ENCODE data around the gene SEMA3G.

Gene SEMA3G

GRCh38 chr3:52483577-52484381, 38.9 kb upstream of the SEMA3G start:
- H3K9me3 Mint-ChIP-seq, result no peaks in the 10 kb centered on the region
- ATAC-seq (replicated peaks), result no peak
- no peaks in the 10 kb centered on the region for H3K27me3 Mint-ChIP-seq
- H3K4me1 Mint-ChIP-seq, result no peaks in the 10 kb centered on the region
- no peak for DNase-seq
- no peak overlapping the region for H3K4me3 Mint-ChIP-seq
- no peak overlapping the region for H3K27ac Mint-ChIP-seq
- H3K36me3 Mint-ChIP-seq, result peaks cover 47 to 65% of the 10 kb centered on the region in 2 donors

- ATAC-seq (replicated peaks) (peak in 1 of 2 donors; percentile 7), DNase-seq (no peak)
- Mint-ChIP-seq H3K36me3 (peaks cover 41 to 66% of the 10 kb centered on the region in 2 donors), H3K4me3 (no peak overlapping the region), H3K4me1 (no peaks in the 10 kb centered on the region), H3K27me3 (no peaks in the 10 kb centered on the region), H3K27ac (no peak overlapping the region), H3K9me3 (no peaks in the 10 kb centered on the region)
Measured at GRCh38 chr3:52483081-52483480, 38.2 kb upstream of the SEMA3G start.

- Mint-ChIP-seq H3K36me3 (peaks cover 36 to 62% of the 10 kb centered on the region in 2 donors), H3K27ac (no peak overlapping the region), H3K27me3 (no peaks in the 10 kb centered on the region), H3K4me1 (no peaks in the 10 kb centered on the region), H3K4me3 (no peak overlapping the region), H3K9me3 (no peaks in the 10 kb centered on the region)
- DNase-seq, result no peak
- ATAC-seq (replicated peaks), result no peak
Measured at GRCh38 chr3:52481819-52482521, 37.1 kb upstream of the SEMA3G start.

- DNase-seq (no peak), ATAC-seq (replicated peaks) (no peak)
- no peak overlapping the region for H3K4me3 Mint-ChIP-seq
- H3K36me3 Mint-ChIP-seq, result peaks cover 38 to 58% of the 10 kb centered on the region in 2 donors
- peak overlapping the region; percentile 33 for H3K27ac Mint-ChIP-seq
- no peaks in the 10 kb centered on the region for H3K4me1 Mint-ChIP-seq
- no peaks in the 10 kb centered on the region for H3K9me3 Mint-ChIP-seq
- H3K27me3 Mint-ChIP-seq, result no peaks in the 10 kb centered on the region
Measured at GRCh38 chr3:52480768-52481715, 36.1 kb upstream of the SEMA3G start.

- Mint-ChIP-seq H3K36me3 (peaks cover 43 to 60% of the 10 kb centered on the region in 2 donors), H3K4me1 (no peaks in the 10 kb centered on the region), H3K4me3 (no peak overlapping the region), H3K9me3 (no peaks in the 10 kb centered on the region), H3K27me3 (no peaks in the 10 kb centered on the region), H3K27ac (peak overlapping the region; percentile 56)
- no peak for ATAC-seq (replicated peaks)
- no peak for DNase-seq
Measured at GRCh38 chr3:52479877-52480575, 35.1 kb upstream of the SEMA3G start.

- Mint-ChIP-seq H3K27ac (no peak overlapping the region), H3K4me3 (no peak overlapping the region), H3K27me3 (no peaks in the 10 kb centered on the region), H3K9me3 (no peaks in the 10 kb centered on the region), H3K36me3 (peaks cover 45 to 61% of the 10 kb centered on the region in 2 donors), H3K4me1 (no peaks in the 10 kb centered on the region)
- DNase-seq (no peak), ATAC-seq (replicated peaks) (no peak)
Measured at GRCh38 chr3:52479037-52479876, 34.4 kb upstream of the SEMA3G start.

GRCh38 chr3:52477796-52478095, 32.8 kb upstream of the SEMA3G start:
- no peak for ATAC-seq (replicated peaks)
- Mint-ChIP-seq H3K27ac (no peak overlapping the region), H3K9me3 (no peaks in the 10 kb centered on the region), H3K27me3 (no peaks in the 10 kb centered on the region), H3K4me3 (no peak overlapping the region), H3K4me1 (no peaks in the 10 kb centered on the region), H3K36me3 (peaks cover 46 to 68% of the 10 kb centered on the region in 2 donors)
- DNase-seq, result no peak

GRCh38 chr3:52477076-52477795, 32.3 kb upstream of the SEMA3G start:
- Mint-ChIP-seq H3K4me1 (no peaks in the 10 kb centered on the region), H3K4me3 (no peak overlapping the region), H3K27ac (no peak overlapping the region), H3K9me3 (no peaks in the 10 kb centered on the region), H3K36me3 (peaks cover 45 to 67% of the 10 kb centered on the region in 2 donors), H3K27me3 (no peaks in the 10 kb centered on the region)
- DNase-seq (no peak), ATAC-seq (replicated peaks) (no peak)

- Mint-ChIP-seq H3K27ac (peak overlapping the region; percentile 31), H3K36me3 (peaks cover 28 to 47% of the 10 kb centered on the region in 2 donors), H3K4me3 (no peak overlapping the region), H3K27me3 (no peaks in the 10 kb centered on the region), H3K4me1 (peaks cover 2 to 6% of the 10 kb centered on the region in 2 donors), H3K9me3 (no peaks in the 10 kb centered on the region)
- no peak for DNase-seq
- no peak for ATAC-seq (replicated peaks)
Measured at GRCh38 chr3:52473026-52473425, 28.1 kb upstream of the SEMA3G start.

GRCh38 chr3:52472239-52473000, 27.5 kb upstream of the SEMA3G start:
- DNase-seq, result no peak
- H3K9me3 Mint-ChIP-seq, result no peaks in the 10 kb centered on the region
- no peak overlapping the region for H3K4me3 Mint-ChIP-seq
- no peaks in the 10 kb centered on the region for H3K27me3 Mint-ChIP-seq
- peaks cover 29 to 46% of the 10 kb centered on the region in 2 donors for H3K36me3 Mint-ChIP-seq
- H3K27ac Mint-ChIP-seq, result no peak overlapping the region
- no peak for ATAC-seq (replicated peaks)
- peaks cover 2 to 6% of the 10 kb centered on the region in 2 donors for H3K4me1 Mint-ChIP-seq

- H3K36me3 Mint-ChIP-seq, result peaks cover 27 to 41% of the 10 kb centered on the region in 2 donors
- peaks cover 2 to 6% of the 10 kb centered on the region in 2 donors for H3K4me1 Mint-ChIP-seq
- H3K27me3 Mint-ChIP-seq, result no peaks in the 10 kb centered on the region
- ATAC-seq (replicated peaks) (peak; percentile 86 to 89), DNase-seq (peak; percentile 23)
- no peaks in the 10 kb centered on the region for H3K9me3 Mint-ChIP-seq
- no peak overlapping the region for H3K27ac Mint-ChIP-seq
- no peak overlapping the region for H3K4me3 Mint-ChIP-seq
Measured at GRCh38 chr3:52471371-52472238, 26.7 kb upstream of the SEMA3G start.

Data from stimulated activated naive B cell treated with anti-CD40 and anti-IgM and Interleukin-4, amounts not matched to agents 10 μg/mL and 1 μg/mL and 100 μg/mL, for 72 hours (primary cell).